Psoas muscle (tissue), 8 donors: ENCODE measurements around the gene TIMM29. TPM values are rescaled to one million over a fixed set of nuclear protein-coding genes. Genes with fewer than 3 reads are reported as not detected.
A peak's percentile ranks its signal among the peaks of the same experiment; 100 is the strongest.
"Not testable (repeated sequence)": the region's sequence is repeated elsewhere in the genome, so short reads cannot be mapped to it uniquely, and the experiment has no call there.

Source experiments
- ATAC-seq, 4 donors: fragments of 200-7000 bp; cut with Tn5 transposase; one replicate each; pipeline ENCODE4 v1.9.1; 2020; ENCODE audit warnings: moderate library complexity in 3 of 4, mild to moderate bottlenecking in 2 of 4
- DNase-seq, 2 donors: peaks; one replicate each; pipeline ENCODE4 v3.0.0-alpha.2; 2020
- H3K27ac ChIP-seq: fragments of 200-600 bp; one replicate; pipeline ENCODE4 v1.8.0; 2022
- H3K27me3 ChIP-seq, 3 donors: fragments of 200-600 bp in 1 of 3; one replicate each; pipeline versions ENCODE4 v1.6.1 to v1.8.0; 2013 to 2022; ENCODE audit warnings: low read length in 2 of 3, mild to moderate bottlenecking in 2 of 3, moderate library complexity in 1 of 3; ENCODE audit not compliant: insufficient read depth in 3 of 3
- H3K36me3 ChIP-seq, 2 donors: fragments of 200-600 bp in 1 of 2; one replicate each; pipeline versions ENCODE4 v1.6.1 to v1.8.0; 2013 to 2022; ENCODE audit warnings: low read depth in 1 of 2, mild to moderate bottlenecking in 1 of 2, moderate library complexity in 1 of 2; ENCODE audit not compliant: insufficient read depth in 1 of 2
- H3K4me1 ChIP-seq: fragments of 200-600 bp; one replicate; pipeline ENCODE4 v1.8.0; 2022
- H3K4me3 ChIP-seq: fragments of 200-600 bp; one replicate; pipeline ENCODE4 v1.8.0; 2022; ENCODE audit warnings: mild to moderate bottlenecking
- H3K9me3 ChIP-seq: fragments of 200-600 bp; one replicate; pipeline ENCODE4 v1.8.0; 2022
- WGBS, 3 donors: extraction: QIAGEN DNeasy Blood & Tissue Kit; methylation state at CpG; one replicate each; pipeline versions ENCODE4 v1.1.6 to v1.1.7; 2013; 5-methylcytosine and 5-hydroxymethylcytosine counted together
- intact Hi-C, 2 donors: fragments of 100-400 bp; cut with DNase I; formaldehyde crosslinking; loops; one replicate each; pipeline versions ENCODE4 v1.11.0 to v1.14.2; 2022
- polyA plus RNA-seq, 3 donors: library from polyadenylated mRNA; stranded (reverse); fragments of 200-250 nt; gene quantifications; one replicate each; pipeline ENCODE4 v1.2.3, GENCODE V29; 2013
- total RNA-seq, 4 donors: library from RNA; stranded (reverse); fragmentation: NEBNext Ultra II Directional in 2 of 4; extraction: Animal tissue kit (Norgen Biotek cat#: 25700) in 2 of 4; gene quantifications; one replicate each; pipeline versions ENCODE4 v1.2.1 to v1.2.4, GENCODE V29; 2021 to 2023
- TF ChIP-seq, protein P1 (sequence below): fragments of 200-600 bp; IDR thresholded peaks from one replicate; pipeline ENCODE4 v1.8.0; 2022; ENCODE audit warnings: antibody characterized with exemption
- donor health status: healthy with polysubstance abuse.
- donor health status: DM: no; HTN: no; CAD: no; lungs with moderate emphysema.
- donor health status: Bipolar disorder and iron deficiency.
- donor health status: healthy.
- donor health status: DM: yes; HTN: yes; CAD: no.
- donor health status: DM: no; HTN: no; CAD: no.
- donor health status: DM: no; HTN: no; CAD: no.
- donor health status: DM: yes; HTN: yes; CAD: no.

TIMM29 gene
- total and polyA plus RNA-seq, 7 donors: 12.9 to 29.0 (median 18.3) TPM

DNA sequence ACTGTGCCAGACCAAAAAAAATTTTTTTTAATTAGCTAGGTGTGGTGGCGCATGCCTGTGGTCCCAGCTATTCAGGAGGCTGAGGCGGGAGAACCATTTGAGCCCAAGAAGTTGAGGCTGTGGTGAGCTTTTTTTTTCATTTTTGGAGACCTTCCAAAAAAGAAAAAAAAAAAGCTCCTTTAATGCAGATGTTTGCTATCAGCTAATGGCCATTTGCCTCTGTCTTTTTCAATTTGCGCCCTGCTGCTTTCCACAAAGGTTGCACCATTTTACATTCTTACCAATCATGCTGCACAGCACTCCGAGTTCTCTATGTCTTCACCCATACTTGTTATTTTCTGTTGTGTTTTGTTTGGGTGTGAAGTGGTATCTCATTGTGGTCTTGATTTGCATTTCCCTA is 16.7 kb downstream of the TIMM29 start:
- WGBS, 3 donors: 94 to 96% (median 94%) methylated on average over 4 of the region's 4 CpGs

DNA sequence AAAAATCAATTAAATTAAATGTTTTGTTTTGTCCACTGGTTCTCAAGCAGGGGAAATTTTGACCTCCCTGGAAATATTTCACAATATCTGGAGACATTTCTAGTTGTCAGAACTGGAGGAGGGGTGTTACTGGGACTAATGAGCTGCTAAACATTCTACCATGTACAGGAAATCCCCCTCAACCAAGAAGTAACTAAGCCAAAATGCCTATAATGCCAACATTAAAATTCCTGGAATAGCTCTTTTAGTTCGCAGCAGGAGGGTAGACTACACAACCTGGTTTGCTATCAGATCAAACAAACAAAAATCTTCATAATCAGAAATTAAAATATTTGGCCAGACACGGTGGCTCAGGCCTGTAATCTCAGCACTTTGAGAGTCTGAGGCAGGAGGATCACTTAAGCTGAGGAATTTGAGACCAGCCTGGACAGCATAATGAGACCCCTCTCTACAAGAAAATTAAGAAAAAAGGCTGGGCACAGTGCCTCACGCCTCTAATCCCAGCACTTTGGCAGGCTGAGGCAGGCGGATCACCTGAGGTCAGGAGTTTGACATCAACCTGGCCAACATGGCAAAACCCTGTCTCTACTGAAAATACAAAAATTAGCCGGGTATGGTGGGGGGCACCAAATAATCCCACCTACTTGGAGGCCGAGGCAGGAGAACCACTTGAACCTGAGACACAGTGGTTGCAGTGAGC is 18.5 kb downstream of the TIMM29 start:
- intact Hi-C loops: loop anchor here in 1 of 2 donors (10.0 kb wide), 1 partner anchor 68 kb away; no protein-coding TSS in a partner anchor
- ATAC-seq (no peak), DNase-seq (no peak)
- Histone ChIP-seq H3K4me1 (peaks cover 7% of the 10 kb centered on the region), H3K4me3 (no peak overlapping the region), H3K9me3 (no peaks in the 10 kb centered on the region), H3K27ac (no peak overlapping the region), H3K36me3 (no peaks in the 10 kb centered on the region), H3K27me3 (no peaks in the 10 kb centered on the region)
- TF ChIP-seq, protein P1, sequence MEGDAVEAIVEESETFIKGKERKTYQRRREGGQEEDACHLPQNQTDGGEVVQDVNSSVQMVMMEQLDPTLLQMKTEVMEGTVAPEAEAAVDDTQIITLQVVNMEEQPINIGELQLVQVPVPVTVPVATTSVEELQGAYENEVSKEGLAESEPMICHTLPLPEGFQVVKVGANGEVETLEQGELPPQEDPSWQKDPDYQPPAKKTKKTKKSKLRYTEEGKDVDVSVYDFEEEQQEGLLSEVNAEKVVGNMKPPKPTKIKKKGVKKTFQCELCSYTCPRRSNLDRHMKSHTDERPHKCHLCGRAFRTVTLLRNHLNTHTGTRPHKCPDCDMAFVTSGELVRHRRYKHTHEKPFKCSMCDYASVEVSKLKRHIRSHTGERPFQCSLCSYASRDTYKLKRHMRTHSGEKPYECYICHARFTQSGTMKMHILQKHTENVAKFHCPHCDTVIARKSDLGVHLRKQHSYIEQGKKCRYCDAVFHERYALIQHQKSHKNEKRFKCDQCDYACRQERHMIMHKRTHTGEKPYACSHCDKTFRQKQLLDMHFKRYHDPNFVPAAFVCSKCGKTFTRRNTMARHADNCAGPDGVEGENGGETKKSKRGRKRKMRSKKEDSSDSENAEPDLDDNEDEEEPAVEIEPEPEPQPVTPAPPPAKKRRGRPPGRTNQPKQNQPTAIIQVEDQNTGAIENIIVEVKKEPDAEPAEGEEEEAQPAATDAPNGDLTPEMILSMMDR: no peak
- 69 to 79% (median 73%) methylated on average over 6 of the region's 6 CpGs for WGBS, 3 donors

More for the DNA sequence above, 16.7 kb downstream of the TIMM29 start:
- TF ChIP-seq, protein P1: no peak
- Histone ChIP-seq H3K4me1 (peaks cover 7% of the 10 kb centered on the region), H3K36me3 (no peaks in the 10 kb centered on the region), H3K4me3 (no peak overlapping the region), H3K27me3 (no peaks in the 10 kb centered on the region), H3K9me3 (no peaks in the 10 kb centered on the region), H3K27ac (no peak overlapping the region)
- intact Hi-C loops: loop anchor here in 1 of 2 donors (10.0 kb wide), 1 partner anchor 70 kb away; no protein-coding TSS in a partner anchor
- DNase-seq (no peak), ATAC-seq (no peak)

DNA sequence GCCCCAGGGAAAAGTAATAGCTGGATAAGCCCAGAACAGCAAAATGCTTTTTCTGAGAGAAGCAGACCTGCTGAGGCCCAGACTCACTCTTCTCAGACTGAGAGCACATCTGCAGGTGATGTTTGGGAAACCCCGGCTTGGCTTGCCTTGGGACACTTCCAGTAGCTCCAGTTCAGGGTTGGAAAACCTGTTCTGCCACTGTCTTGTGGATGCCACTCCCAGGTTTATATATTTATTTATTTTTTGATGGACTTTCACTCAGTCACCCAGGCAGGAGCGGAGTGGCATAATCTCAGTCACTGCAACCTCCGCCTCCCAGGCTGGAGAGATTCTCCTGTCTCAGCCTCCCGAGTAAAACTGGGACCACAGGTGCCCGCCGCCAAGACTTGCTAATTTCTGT is 24.2 kb downstream of the TIMM29 start:
- H3K4me1 ChIP-seq: peaks cover 7% of the 10 kb centered on the region
- ATAC-seq (no peak), DNase-seq (no peak)
- no peaks in the 10 kb centered on the region for H3K9me3 ChIP-seq
- H3K27me3 ChIP-seq: no peaks in the 10 kb centered on the region
- TF ChIP-seq, protein P1: no peak
- no peak overlapping the region for H3K4me3 ChIP-seq
- WGBS, 3 donors: 89 to 96% (median 92%) methylated on average over 6 of the region's 6 CpGs
- intact Hi-C loops: no loop called here
- H3K36me3 ChIP-seq: no peaks in the 10 kb centered on the region
- no peak overlapping the region for H3K27ac ChIP-seq

DNA sequence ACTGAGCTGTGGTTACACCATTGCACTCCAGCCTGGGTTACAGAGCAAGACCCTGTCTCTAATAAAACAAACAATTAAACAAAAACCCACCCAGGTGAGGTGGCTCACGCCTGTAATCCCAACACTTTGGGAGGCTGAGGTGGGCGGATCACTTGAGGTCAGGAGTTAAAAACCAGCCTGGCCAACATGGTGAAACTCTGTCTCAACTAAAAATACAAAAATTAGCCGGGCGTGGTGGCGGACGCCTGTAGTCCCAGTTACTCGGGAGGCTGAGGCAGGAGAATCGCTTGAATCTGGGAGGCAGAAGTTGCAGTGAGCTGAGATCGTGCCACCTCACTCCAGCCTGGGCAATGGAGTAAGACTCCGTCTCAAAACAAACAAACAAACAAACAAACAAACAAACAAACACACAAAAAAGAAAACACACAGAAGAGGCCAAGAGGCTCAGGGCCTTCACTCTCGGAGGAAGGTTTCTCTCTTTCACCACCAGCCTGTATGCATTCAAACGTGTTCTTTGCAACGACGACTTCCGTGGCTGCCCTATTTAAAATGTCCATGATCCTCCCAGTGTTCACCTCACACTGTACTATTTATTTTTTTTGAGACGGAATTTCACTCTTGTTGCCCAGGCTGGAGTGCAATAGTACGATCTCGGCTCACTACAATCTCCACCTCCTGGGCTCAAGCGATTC is 30.8 kb downstream of the TIMM29 start:
- H3K4me3 ChIP-seq: peak overlapping the region; percentile 71
- H3K9me3 ChIP-seq, intact Hi-C loops, H3K27me3 ChIP-seq, H3K36me3 ChIP-seq, DNase-seq, ATAC-seq: not testable (repeated sequence)
- peak overlapping the region; percentile 95 for H3K27ac ChIP-seq
- WGBS, 3 donors: 92 to 96% (median 95%) methylated on average over 19 of the region's 19 CpGs
- H3K4me1 ChIP-seq: peaks cover 18% of the 10 kb centered on the region
